ENCODE measurements around the gene WAS.
"Not testable (repeated sequence)": the region's sequence is repeated elsewhere in the genome, so short reads cannot be mapped to it uniquely, and the experiment has no call there.

WAS gene

GRCh38 chrX:48676893-48677270 lies 6.7 kb upstream of the WAS start:
- TF ChIP-seq, protein P1, sequence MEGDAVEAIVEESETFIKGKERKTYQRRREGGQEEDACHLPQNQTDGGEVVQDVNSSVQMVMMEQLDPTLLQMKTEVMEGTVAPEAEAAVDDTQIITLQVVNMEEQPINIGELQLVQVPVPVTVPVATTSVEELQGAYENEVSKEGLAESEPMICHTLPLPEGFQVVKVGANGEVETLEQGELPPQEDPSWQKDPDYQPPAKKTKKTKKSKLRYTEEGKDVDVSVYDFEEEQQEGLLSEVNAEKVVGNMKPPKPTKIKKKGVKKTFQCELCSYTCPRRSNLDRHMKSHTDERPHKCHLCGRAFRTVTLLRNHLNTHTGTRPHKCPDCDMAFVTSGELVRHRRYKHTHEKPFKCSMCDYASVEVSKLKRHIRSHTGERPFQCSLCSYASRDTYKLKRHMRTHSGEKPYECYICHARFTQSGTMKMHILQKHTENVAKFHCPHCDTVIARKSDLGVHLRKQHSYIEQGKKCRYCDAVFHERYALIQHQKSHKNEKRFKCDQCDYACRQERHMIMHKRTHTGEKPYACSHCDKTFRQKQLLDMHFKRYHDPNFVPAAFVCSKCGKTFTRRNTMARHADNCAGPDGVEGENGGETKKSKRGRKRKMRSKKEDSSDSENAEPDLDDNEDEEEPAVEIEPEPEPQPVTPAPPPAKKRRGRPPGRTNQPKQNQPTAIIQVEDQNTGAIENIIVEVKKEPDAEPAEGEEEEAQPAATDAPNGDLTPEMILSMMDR (IDR thresholded peaks at IDR 0.05; ENCODE audit: control insufficient read depth, extremely low read depth, insufficient read depth) = no peak
- no peak for DNase-seq (ENCODE audit: low read depth)
- H3K4me3 ChIP-seq (ENCODE audit: low read depth, low read length) = peak overlapping the region; percentile 71

- TF ChIP-seq, protein P1 (IDR thresholded peaks at IDR 0.05; ENCODE audit: control insufficient read depth, extremely low read depth, insufficient read depth) = no peak
- H3K4me3 ChIP-seq (ENCODE audit: low read depth, low read length) = peak overlapping the region; percentile 71
- DNase-seq (ENCODE audit: low read depth) = no peak
Measured at GRCh38 chrX:48677516-48677915, 6.1 kb upstream of the WAS start.

DNA sequence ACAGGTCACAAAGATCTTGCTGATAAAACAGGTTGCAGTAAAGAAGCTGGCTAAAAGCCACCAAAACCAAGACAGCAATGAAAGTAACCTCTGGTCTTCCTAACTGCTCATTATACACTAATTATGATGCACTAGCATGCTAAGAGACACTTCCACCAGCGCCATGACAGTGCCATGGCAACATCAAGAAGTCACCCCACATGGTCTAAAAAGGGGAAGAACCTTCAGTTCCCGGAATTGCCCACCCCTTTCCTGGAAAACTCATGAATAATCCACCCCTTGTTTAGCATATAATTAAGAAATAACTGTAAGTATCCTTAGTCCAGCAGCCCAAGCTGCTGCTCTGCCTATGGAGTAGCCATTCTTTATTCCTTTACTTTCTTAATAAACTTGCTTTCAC lies 3.1 kb upstream of the WAS start:
- DNase-seq (ENCODE audit: low read depth); H3K4me3 ChIP-seq (ENCODE audit: low read depth, low read length): not testable (repeated sequence)

DNA sequence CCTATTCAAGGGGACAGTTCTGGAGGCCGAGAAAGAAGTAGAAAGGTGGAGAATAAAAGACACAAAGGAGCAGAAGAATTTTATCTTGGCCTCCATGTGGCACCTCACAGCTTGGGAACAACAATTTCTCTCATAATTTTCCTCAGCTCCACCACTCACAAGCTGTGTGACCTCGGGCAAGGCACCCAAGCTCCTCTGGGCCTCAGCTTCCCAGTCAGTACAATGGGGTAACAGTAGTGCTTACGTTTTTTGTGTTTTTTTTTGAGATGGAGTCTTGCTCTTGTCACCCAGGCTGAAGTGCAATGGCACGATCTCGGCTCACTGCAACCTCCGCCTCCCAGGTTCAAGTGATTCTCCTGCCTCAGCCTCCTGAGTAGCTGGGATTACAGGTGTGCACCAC lies 2.7 kb upstream of the WAS start:
- DNase-seq (ENCODE audit: low read depth); H3K4me3 ChIP-seq (ENCODE audit: low read depth, low read length): not testable (repeated sequence)

GRCh38 chrX:48681539-48682183 lies 1.9 kb upstream of the WAS start:
- no peak overlapping the region for H3K4me3 ChIP-seq (ENCODE audit: low read depth, low read length)
- no peak for DNase-seq (ENCODE audit: low read depth)
- TF ChIP-seq, protein P1 (IDR thresholded peaks at IDR 0.05; ENCODE audit: control insufficient read depth, extremely low read depth, insufficient read depth) = no peak

GRCh38 chrX:48682795-48683194 lies 804 bp upstream of the WAS start:
- H3K4me3 ChIP-seq (ENCODE audit: low read depth, low read length) = not testable (repeated sequence)

GRCh38 chrX:48684134-48684533 lies 535 bp downstream of the WAS start:
- H3K4me3 ChIP-seq (ENCODE audit: low read depth, low read length) = no peak overlapping the region
- DNase-seq (ENCODE audit: low read depth) = no peak
- TF ChIP-seq, protein P1 (IDR thresholded peaks at IDR 0.05; ENCODE audit: control insufficient read depth, extremely low read depth, insufficient read depth) = no peak

More at GRCh38 chrX:48682795-48683194, 804 bp upstream of the WAS start:
- DNase-seq (ENCODE audit: low read depth) = not testable (repeated sequence)

DNA sequence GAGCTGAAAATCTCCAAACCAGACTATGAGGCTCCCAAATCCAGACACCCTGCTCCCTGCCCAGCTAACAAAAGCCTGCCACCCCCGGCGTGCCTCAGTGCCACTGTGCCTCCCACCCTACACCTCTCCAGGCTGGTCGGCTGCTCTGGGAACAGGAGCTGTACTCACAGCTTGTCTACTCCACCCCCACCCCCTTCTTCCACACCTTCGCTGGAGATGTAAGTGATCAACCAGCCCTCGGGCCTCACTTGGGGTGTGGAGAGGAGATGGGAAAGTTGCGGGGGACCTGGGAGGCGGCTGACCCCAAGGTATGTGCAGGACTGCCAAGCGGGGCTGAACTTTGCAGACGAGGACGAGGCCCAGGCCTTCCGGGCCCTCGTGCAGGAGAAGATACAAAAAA lies 1.8 kb downstream of the WAS start:
- no peak overlapping the region for H3K4me3 ChIP-seq (ENCODE audit: low read depth, low read length)
- DNase-seq (ENCODE audit: low read depth) = no peak
- TF ChIP-seq, protein P1 (IDR thresholded peaks at IDR 0.05; ENCODE audit: control insufficient read depth, extremely low read depth, insufficient read depth) = no peak

Data from LNCaP clone FGC (cell line).